Fibroblast of mammary gland (primary cell): ENCODE data around the gene ORC3.
"Not testable (repeated sequence)": the region's sequence is repeated elsewhere in the genome, so short reads cannot be mapped to it uniquely, and the experiment has no call there.

Experiments
- DNase-seq: peaks from one replicate; pipeline ENCODE4 v3.0.0-alpha.2; 2010; ENCODE audit warnings: low read depth
- H3K4me3 ChIP-seq: 2 replicates; pipeline ENCODE4 v1.5.1; 2011; ENCODE audit warnings: low read depth, mild to moderate bottlenecking, low read length, moderate library complexity; ENCODE audit not compliant: control insufficient read depth
- TF ChIP-seq, protein P1 (sequence below): conservative IDR thresholded peaks from 2 replicates; pipeline ENCODE4 v1.5.1; 2011; ENCODE audit warnings: low read depth, low read length, inconsistent platforms; ENCODE audit not compliant: control insufficient read depth, insufficient read depth

Gene ORC3

DNA sequence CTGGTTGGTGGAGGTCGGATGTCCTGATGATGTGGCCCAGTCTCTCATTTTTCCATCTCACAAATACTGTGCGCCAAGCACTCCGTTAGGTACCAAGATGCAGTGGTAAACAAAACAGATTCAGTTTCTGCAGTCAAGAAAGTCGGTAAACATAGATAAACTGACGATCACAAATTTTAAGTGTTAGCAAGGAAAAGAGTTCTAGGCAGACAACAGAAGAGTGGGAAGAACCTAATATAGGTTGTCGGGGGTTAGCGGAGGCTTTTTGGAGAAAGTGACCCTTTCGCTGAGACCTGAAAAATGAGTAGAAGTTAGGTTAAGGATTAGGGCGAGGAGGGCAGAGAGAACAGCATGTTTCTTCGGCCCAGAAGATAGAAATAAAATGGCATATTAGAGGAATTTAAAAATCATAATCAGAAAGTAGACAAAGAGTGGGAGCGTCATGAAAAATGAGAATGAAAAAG, 514 bp downstream of the ORC3 start:
- H3K4me3 ChIP-seq: peak overlapping the region; percentile 68
- DNase-seq: no peak
- TF ChIP-seq, protein P1, sequence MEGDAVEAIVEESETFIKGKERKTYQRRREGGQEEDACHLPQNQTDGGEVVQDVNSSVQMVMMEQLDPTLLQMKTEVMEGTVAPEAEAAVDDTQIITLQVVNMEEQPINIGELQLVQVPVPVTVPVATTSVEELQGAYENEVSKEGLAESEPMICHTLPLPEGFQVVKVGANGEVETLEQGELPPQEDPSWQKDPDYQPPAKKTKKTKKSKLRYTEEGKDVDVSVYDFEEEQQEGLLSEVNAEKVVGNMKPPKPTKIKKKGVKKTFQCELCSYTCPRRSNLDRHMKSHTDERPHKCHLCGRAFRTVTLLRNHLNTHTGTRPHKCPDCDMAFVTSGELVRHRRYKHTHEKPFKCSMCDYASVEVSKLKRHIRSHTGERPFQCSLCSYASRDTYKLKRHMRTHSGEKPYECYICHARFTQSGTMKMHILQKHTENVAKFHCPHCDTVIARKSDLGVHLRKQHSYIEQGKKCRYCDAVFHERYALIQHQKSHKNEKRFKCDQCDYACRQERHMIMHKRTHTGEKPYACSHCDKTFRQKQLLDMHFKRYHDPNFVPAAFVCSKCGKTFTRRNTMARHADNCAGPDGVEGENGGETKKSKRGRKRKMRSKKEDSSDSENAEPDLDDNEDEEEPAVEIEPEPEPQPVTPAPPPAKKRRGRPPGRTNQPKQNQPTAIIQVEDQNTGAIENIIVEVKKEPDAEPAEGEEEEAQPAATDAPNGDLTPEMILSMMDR: no peak

DNA sequence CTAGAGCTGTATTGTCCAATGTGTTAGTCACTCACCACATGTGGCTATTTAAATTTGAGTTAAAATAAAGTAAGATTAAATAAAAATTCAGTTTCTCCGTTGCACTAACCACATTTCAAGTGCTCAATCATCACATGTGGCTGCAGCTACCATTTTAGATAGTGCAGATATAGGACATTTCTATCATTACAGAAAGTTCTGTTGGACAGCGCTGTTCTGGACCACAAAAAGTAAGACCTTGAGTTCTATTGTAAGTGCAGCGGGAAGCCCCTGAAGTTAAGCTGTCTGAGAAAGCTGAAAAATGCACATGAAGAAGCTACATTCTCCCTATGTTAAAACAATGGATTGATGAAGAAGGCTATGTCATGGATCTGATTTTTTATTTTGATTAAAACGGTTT, 1.1 kb downstream of the ORC3 start:
- peak; percentile 12 for DNase-seq
- TF ChIP-seq, protein P1: no peak
- H3K4me3 ChIP-seq: peak overlapping the region; percentile 68

DNA sequence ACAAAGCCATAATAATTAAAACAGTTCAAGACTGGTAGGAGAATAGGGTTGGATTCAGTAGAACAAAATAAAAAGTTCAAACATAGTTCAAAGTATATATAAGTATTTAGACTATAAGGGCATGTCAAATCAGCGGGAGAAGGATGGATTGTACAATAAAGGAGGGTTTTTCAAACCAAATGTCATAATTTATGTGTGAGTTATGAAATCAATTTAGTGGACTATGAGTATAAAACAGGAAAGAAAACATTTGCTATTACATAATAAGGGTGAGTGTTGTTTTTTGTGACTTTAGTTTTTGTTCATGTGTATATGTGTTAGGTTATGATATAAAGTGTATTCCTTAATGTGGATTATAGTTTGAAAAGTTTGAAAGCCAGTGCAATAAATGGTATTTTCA, 10.6 kb downstream of the ORC3 start:
- TF ChIP-seq, protein P1: no peak
- no peak overlapping the region for H3K4me3 ChIP-seq
- no peak for DNase-seq

DNA sequence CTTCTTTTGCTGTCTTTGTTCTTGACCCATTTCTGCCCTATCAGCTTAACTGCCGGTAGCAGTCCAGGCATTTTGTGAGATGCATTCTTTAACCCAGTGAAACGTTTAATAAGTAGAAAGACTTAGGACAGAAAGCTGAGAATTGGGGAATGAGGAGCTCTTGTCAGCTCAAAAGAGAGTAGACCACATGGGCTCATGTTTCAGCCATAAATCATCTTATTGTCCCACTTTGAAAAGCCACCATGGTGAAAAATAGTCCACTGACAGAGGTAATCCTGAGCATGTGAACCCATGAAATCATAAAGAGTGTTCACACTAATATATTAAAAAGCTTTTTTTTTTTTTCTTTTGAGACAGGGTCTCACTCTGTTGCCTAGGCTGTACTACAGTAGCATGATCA, 16.3 kb downstream of the ORC3 start:
- H3K4me3 ChIP-seq: no peak overlapping the region
- TF ChIP-seq, protein P1: no peak

DNA sequence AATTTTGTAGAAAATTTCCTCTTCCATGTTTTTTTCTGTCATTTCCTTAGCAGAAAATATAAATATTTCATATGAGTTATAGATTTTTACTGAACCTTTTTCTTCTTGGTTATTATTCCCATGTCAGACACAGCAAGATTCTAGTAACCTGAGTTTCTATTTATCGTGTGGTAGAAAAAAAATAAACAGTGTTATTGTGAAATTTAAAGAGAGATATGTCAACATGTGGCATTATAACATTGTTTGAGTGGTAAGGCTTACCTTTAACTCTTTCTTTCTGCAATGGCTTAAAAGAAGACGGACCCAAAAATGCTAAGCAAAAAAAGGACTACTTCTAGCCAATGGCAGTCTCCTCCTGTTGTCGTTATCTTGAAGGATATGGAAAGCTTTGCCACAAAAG, 18.9 kb downstream of the ORC3 start:
- DNase-seq: no peak
- TF ChIP-seq, protein P1: no peak

More for the DNA sequence above, 16.3 kb downstream of the ORC3 start:
- DNase-seq: no peak

DNA sequence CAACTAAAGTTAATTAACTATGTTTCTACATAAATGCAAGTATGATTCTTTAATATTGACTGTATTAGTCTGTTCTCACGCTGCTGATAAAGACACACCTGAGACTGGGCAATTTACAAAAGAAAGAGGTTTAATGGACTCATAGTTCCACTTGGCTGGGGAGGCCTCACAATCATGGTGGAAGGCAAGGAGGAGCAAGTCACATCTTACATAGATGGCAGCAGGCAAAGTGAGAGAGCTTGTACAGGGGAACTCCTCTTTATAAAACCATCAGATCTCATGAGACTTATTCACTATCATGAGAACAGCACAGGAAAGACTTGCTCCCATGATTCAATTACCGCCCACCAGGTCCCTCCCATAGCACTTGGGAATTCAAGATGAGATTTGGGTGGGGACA, 23.1 kb downstream of the ORC3 start:
- DNase-seq, H3K4me3 ChIP-seq: not testable (repeated sequence)

More for the DNA sequence above, 18.9 kb downstream of the ORC3 start:
- H3K4me3 ChIP-seq: no peak overlapping the region

DNA sequence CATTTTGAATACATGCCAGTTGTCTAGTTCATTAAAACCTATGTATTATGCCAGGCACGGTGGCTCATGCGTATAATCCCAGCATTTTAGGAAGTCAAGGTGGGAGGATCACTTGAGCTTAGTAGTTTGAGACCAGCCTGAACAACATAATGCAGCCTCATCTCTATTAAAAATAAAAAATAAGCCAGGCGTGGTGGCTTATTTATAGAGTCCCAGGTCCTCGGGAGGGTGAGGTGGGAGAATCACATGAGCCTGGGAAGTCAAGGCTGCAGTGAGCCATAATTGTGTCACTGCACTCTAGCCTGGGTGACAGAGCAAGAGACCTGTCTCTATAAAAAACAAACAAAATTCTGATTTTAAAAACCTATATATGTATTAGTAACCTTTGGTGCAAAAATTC, 27.5 kb downstream of the ORC3 start:
- H3K4me3 ChIP-seq: no peak overlapping the region
- no peak for DNase-seq
- TF ChIP-seq, protein P1: no peak
